PFSK-1 (cell line): ENCODE data around the gene CPPED1.

Source experiments
- FOXP2 ChIP-seq: optimal IDR thresholded peaks from 2 replicates; pipeline ENCODE3; 2011; ENCODE audit warnings: borderline replicate concordance, control low read depth, inconsistent platforms; ENCODE audit not compliant: insufficient read depth; ENCODE audit errors: extremely low read length, extremely low read depth
- POLR2AphosphoS5 ChIP-seq: IDR thresholded peaks from 2 replicates; pipeline ENCODE4 v1.6.1; 2012; ENCODE audit warnings: low read depth, mild to moderate bottlenecking, control low read depth, low read length, moderate library complexity
- SIN3A ChIP-seq: IDR thresholded peaks from 2 replicates; pipeline ENCODE4 v1.6.1; 2012; ENCODE audit warnings: mild to moderate bottlenecking, low read length, moderate library complexity, borderline replicate concordance; ENCODE audit not compliant: insufficient read depth
- TAF1 ChIP-seq: IDR thresholded peaks from 2 replicates; pipeline ENCODE4 v1.6.1; 2012; ENCODE audit warnings: low read length, control low read depth, borderline replicate concordance; ENCODE audit not compliant: insufficient read depth
- TF ChIP-seq, protein P1 (sequence below), 2 experiments: IDR thresholded peaks; 2 replicates each; pipeline versions ENCODE4 v1.6.1 to v1.8.0; 2011 to 2012; ENCODE audit warnings: low read depth in 2 of 2, low read length in 2 of 2, control low read depth in 1 of 2, inconsistent platforms in 1 of 2, mild to moderate bottlenecking in 1 of 2, moderate library complexity in 1 of 2; ENCODE audit not compliant: insufficient read depth in 1 of 2

Gene CPPED1

GRCh38 chr16:12678983-12679382 is 124.7 kb downstream of the CPPED1 start:
- TF ChIP-seq TAF1 = no peak
- TF ChIP-seq, protein P1, sequence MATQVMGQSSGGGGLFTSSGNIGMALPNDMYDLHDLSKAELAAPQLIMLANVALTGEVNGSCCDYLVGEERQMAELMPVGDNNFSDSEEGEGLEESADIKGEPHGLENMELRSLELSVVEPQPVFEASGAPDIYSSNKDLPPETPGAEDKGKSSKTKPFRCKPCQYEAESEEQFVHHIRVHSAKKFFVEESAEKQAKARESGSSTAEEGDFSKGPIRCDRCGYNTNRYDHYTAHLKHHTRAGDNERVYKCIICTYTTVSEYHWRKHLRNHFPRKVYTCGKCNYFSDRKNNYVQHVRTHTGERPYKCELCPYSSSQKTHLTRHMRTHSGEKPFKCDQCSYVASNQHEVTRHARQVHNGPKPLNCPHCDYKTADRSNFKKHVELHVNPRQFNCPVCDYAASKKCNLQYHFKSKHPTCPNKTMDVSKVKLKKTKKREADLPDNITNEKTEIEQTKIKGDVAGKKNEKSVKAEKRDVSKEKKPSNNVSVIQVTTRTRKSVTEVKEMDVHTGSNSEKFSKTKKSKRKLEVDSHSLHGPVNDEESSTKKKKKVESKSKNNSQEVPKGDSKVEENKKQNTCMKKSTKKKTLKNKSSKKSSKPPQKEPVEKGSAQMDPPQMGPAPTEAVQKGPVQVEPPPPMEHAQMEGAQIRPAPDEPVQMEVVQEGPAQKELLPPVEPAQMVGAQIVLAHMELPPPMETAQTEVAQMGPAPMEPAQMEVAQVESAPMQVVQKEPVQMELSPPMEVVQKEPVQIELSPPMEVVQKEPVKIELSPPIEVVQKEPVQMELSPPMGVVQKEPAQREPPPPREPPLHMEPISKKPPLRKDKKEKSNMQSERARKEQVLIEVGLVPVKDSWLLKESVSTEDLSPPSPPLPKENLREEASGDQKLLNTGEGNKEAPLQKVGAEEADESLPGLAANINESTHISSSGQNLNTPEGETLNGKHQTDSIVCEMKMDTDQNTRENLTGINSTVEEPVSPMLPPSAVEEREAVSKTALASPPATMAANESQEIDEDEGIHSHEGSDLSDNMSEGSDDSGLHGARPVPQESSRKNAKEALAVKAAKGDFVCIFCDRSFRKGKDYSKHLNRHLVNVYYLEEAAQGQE (IDR thresholded peaks at IDR 0.05; ENCODE audit: insufficient read depth in 1 of 2, low read depth in 2 of 2, low read length in 2 of 2) = no peak
- TF ChIP-seq SIN3A = no peak
- no peak for TF ChIP-seq FOXP2
- TF ChIP-seq POLR2AphosphoS5 = no peak

- TF ChIP-seq SIN3A (no peak), FOXP2 (no peak), POLR2AphosphoS5 (no peak), TAF1 (no peak)
- TF ChIP-seq, protein P1 (IDR thresholded peaks at IDR 0.05; ENCODE audit: insufficient read depth in 1 of 2, low read depth in 2 of 2, low read length in 2 of 2) = no peak
These were observed 126.2 kb downstream of the CPPED1 start for GRCh38 chr16:12677502-12677901.

DNA sequence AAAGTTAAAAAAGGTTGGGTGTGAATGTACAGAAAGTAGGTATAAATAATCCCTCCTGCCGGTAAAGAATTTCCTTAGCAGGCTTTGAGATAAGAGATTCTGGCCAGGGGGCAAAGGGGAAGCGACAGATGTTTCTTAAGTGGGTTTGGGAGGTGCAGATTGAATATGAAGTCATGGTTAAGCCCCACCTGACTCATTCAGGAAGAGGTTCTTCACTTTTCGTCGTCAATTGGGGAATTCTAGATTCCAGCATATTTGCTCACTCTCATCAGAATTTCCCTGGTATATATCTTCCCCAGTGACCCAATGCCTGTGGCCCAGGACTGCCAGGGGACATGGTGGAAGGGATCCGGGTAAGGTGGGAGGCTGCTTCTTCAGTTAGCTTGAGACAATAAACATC is 127.8 kb downstream of the CPPED1 start:
- TF ChIP-seq POLR2AphosphoS5 (no peak), TAF1 (no peak), SIN3A (no peak), FOXP2 (no peak)
- TF ChIP-seq, protein P1 (IDR thresholded peaks at IDR 0.05; ENCODE audit: insufficient read depth in 1 of 2, low read depth in 2 of 2, low read length in 2 of 2) = no peak

DNA sequence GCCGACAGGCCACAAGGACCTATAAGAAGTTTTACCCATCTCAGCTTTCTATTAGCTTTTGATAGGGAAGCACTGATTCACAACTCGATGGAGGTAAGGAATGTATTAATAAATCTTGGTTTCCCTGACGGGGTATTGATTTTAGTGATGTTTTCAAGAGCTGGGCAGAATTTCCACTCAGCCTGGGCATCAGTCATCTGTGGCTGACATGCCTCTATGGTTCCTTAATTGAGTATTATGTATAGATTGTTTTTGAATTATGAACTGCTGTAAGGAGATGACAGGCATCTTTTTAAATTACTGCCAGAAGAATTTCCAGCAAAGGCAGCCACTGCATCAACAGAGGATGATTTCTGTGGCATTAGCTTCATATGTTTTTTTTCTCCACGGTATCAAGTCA is 128.6 kb downstream of the CPPED1 start:
- no peak for TF ChIP-seq POLR2AphosphoS5
- TF ChIP-seq SIN3A = no peak
- TF ChIP-seq, protein P1 (IDR thresholded peaks at IDR 0.05; ENCODE audit: insufficient read depth in 1 of 2, low read depth in 2 of 2, low read length in 2 of 2) = no peak
- no peak for TF ChIP-seq TAF1
- no peak for TF ChIP-seq FOXP2

- TF ChIP-seq POLR2AphosphoS5 (no peak), SIN3A (no peak), TAF1 (no peak), FOXP2 (no peak)
- TF ChIP-seq, protein P1 (IDR thresholded peaks at IDR 0.05; ENCODE audit: insufficient read depth in 1 of 2, low read depth in 2 of 2, low read length in 2 of 2) = no peak
These were observed 129.2 kb downstream of the CPPED1 start for GRCh38 chr16:12674524-12674923.
